Stimulated activated CD4-positive, alpha-beta T cell treated with anti-CD3 and anti-CD28 coated beads, Interleukin-4, amount 100 ng/mL, for 4 hours (primary cell): ENCODE data around the gene MSGN1.

ENCODE experiments used
- DNase-seq, 2 experiments: peaks; one replicate each; pipeline ENCODE4 v3.0.0-alpha.2; 2020

The MSGN1 gene

GRCh38 chr2:17850151-17850550 is 33.9 kb downstream of the MSGN1 start:
- DNase-seq, result no peak

- DNase-seq, result no peak
Observed at GRCh38 chr2:17851731-17852585, 35.7 kb downstream of the MSGN1 start.

GRCh38 chr2:17853799-17854198 is 37.5 kb downstream of the MSGN1 start:
- no peak for DNase-seq

- DNase-seq, result no peak
Observed at GRCh38 chr2:17857021-17857420, 40.8 kb downstream of the MSGN1 start.

GRCh38 chr2:17858064-17858463 is 41.8 kb downstream of the MSGN1 start:
- DNase-seq, result no peak

- DNase-seq, result no peak
Observed at GRCh38 chr2:17863539-17863938, 47.3 kb downstream of the MSGN1 start.

GRCh38 chr2:17864676-17865075 is 48.4 kb downstream of the MSGN1 start:
- DNase-seq, result no peak

- no peak for DNase-seq
Observed at GRCh38 chr2:17867133-17867532, 50.9 kb downstream of the MSGN1 start.
